Measurements from ENCODE around the gene KIAA1217.

Gene KIAA1217

DNA sequence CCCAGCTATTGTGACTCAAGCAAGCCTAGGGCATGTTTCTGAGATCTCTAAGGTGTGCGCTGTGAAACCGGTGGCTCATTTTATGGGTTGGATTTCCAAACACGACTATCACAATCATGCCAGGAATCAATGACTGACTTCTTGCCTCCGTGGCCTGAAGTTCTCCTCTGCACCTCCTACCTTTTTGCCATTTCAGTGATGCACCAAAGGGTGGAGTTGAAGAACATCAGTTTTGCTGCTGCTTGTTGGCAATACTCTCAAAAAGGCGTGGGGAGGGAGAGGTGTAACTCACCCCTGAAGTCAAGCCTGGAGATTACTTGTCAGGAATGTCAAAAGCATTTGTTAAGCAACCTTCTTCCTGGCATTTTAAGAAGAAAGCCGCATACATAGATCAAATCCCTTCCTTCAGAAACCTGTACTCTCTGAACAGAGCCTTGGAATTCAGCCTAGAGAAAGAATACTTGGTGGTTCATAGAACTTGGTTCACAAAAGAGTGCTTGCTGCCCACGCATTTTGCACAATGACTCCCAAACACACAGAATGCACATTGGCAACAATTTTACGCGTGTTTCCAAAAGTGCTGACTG lies 41.0 kb downstream of the KIAA1217 start:
- no peak for DNase-seq

DNA sequence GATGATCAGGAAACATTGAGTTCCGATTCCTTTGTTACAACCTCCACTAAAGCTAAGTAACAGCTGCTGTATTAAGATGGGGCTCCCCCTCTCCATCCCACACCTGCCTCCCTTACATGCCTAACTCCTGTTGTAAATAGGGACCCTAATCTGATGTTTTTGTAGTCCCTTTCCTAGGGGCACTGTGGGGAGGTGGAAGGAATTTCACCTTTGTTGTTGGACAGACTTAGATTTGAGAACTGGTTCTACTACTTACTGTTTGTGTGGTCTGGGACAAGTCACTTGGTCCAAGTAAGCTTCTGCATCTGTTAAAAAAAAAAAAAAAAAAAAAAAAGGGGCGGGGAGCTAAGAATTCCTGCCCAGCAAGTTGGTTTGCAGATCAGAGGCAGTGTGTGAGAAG lies 42.6 kb downstream of the KIAA1217 start:
- DNase-seq = no peak

DNA sequence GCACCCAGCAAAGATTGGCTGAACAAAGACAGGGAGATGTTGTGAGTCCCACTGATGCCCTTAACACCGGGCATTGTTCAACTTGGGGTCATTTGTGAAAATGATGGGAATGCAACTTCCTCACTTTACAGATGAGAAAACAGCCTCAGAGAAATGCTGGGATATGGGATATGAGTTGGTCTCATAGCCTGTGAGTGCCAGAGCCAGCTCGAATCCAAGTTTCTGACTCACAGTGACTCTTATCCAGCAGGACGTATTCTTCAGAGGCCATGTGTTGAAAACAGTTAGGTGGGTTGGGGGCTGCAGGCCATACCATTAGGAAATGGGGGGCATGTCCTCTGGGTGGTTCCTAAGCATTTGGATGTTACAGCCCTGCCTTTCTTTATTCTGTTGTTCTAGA lies 45.2 kb downstream of the KIAA1217 start:
- no peak for DNase-seq

DNA sequence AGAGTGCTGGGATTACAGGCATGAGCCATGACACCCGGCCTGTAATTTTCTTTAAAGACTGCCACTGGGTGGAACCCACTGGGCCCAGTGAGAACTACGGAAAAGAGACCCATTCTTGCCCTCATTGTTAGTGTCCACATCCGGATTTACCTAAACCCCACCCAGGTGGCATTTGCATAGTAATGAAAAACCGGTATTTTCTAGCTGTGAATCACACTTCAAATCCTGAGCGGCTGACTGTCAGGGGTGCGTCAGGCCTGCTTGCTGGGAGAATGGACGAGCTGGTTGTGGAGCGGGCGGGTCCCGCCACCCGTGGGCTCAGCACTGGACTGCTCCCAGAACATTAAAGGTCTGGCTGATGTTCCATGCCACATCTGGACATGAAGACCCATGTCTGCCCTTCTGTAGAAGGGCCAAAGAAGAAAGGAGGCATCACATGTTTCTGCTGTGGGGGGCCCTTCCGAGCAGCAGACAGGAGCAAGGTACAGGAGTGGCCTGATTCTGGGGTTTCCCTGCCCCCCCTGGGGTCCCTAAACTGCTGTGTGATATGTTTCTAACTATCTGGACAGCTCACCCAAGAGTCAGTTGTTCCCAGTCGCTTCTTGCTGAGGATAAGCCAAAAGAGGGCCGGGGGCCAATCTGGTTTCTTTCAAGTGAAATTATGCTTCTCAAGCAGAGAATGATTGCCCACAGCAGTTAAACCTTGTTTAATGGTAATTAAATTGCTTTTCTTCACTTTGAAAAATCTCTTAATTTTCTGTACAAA lies 46.4 kb downstream of the KIAA1217 start:
- DNase-seq = no peak

DNA sequence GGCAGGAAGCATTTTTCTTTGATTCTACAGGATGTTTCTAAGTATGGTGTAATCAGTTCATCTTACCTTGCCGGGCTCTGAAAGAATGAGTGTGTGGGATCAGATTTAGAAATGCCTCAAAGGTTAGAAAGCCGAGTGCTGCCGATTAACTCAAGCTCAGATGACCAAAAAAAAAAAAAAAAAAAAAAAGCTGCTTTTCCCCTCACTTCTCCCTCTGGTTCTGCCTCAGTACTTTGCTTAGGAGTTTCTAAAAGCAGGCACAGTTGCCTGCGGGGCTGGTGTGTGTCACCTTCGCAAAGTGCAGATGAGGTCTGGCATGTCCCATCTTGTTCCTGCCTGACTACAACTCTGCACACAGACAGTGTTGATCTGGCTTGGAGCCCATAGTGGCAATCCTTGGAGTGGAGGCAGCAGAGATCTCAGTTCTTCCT lies 47.0 kb downstream of the KIAA1217 start:
- no peak for DNase-seq

DNA sequence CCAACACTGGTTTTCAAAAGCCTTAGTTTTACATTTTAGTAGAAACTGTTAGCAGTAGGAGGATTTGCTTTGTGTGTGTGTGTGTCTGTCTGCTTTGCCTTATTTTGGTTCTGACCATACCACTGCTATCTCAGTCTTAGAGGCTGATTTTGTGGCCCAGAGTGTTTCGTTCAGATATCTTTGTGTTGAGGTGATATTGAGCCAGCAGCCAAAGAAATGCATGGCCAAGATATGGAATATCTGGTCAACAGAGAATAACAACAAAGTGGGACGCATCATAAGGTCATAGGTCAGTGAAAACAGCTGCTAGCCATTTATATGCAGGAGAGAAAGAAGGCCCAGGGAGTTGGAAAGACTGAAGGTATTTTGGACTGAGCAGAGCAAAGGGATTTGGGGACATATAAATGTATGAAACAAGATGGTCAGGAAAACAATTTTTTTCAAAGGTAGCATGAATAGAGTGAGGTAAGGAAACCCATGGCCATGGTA lies 47.7 kb downstream of the KIAA1217 start:
- DNase-seq = no peak

DNA sequence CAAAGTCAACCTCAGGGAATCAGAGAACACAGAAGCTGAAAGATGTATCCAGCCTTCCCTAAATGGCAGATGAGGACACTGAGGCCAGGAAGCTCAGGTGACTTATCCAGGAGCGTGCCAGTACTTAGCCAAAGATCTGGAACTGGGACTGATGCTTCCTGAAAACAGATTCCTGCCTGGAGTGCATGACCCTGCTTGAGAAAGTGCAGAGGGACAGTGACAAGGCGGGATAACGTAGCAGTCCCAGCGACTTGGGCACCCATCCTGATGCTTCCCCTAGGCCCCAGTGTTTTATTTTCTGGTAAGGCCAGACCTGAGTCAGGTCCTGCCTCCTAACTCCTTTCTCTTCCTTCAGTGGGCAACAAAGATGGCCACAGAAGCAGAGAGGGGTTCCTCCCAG lies 48.6 kb downstream of the KIAA1217 start:
- DNase-seq = no peak

DNA sequence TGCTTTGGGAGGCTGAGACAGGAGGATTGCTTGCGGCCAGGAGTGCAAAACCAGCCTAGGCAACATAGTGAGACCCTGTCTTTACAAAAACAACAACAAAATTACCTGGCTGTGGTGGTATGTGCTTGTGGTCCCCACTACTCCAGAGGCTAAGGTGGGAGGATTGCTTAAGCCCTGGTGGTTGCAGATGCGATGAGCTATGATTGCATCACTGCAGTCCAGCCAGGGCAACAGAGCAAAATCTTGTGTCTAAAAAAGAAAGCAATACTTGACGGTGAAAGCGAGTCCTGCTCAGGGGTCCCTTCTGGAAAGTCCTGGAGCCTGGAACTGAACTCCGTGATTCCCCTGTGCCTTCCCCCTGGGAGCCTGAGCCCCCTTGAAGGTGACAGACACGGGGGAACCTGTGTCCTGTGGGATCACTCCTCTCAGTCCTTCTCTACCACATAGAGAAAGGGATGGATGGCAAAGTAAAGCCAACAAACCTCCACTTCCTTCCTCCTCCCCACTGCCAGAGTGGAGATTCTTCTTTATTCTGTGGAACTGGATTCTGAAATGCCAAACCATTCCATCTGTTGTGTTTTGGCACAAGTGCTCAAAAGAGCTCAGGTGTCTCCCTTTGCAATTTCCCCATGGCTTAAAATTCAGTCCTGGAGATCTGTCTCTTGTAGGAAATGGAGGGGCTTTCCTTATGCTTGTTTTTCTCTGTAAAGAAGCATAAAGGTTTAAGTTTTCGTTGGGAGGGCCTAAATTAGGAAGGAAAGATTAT lies 50.6 kb downstream of the KIAA1217 start:
- no peak for DNase-seq

DNA sequence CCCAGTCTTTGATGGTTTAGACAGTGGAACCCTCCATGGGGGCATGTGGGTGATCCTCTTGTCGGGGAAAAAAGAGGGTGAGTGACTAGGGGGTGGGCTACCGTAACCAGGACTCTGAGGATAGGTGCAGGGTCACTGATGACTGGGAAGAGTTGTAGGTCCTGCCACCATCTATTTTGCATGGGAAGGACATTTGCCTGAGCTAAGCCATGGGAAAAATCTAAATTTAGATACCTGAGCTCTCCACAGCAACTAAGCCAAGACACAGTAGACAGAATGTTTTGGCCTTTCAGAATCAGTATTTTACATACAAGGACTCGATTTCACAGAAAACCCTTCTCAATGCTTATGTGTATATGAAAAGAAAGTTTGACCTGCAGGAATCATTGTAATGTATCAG lies 52.7 kb downstream of the KIAA1217 start:
- no peak for DNase-seq

DNA sequence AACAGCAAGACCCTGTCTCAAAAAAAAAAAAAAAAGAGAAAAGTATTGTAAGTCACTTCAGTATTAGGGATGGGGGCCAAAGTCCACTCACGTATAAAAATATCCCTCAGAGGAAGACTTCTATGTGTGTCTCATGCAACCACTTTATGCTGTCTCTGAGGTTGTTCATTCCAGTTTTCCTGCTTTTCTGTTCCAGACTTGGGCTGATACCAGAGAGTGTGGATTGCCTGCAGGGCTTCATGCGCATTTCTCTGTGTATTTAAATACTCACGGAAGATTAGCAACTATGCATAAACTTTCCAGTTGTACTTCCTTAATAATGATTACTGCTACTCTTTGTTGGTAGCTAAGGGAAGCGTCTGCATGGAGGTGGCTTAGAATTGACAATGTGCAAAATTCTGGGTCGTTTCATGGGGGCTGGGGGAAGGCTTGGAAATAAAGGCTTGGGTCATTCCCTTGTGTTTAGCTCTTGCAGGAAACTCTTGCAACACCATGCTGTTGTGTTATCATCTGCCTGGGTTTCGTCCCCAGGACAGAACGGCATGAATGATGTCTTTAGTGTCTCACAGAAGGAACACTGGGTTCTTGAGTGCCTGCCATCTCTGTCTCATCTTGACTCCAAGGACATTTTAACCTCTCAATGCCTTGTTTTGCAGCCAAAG lies 54.1 kb downstream of the KIAA1217 start:
- DNase-seq = no peak

DNA sequence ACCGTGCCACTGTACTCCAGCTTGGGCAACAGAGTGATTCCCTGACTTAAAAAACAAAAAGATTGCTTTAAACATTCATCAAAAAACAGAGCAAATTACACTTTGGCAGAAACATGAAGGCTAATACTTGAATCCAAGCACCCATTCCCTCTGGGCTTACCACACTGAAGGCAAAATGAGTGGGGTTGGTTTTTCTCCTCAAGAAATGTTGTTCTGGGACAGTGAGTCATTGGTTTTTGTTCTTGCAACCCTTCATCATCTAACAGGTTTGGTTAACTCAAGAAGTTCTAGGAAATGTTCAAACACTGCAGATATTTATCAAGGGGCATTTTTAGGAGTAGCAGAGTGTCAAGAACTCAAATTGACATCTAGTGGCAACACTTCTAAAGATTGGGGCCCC lies 60.5 kb downstream of the KIAA1217 start:
- DNase-seq = no peak

DNA sequence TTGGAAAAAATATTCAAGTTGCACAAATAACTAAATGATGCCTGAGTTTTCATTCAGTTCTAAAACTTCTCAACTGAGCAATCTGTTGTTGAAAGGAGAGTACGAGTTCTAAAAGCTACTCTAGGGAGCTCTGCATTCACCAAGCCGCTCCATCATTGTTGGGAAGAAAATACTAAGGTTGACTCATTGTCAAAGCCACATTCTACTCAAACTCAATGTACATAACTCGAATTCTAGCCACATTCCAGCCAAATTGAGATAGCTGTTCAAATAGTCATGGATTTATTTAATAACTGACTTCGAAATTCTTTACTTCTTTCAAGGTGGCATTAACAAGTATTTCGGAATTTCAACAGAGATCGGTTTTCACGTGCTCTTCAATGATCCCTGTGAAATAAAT lies 63.4 kb downstream of the KIAA1217 start:
- no peak for DNase-seq

DNA sequence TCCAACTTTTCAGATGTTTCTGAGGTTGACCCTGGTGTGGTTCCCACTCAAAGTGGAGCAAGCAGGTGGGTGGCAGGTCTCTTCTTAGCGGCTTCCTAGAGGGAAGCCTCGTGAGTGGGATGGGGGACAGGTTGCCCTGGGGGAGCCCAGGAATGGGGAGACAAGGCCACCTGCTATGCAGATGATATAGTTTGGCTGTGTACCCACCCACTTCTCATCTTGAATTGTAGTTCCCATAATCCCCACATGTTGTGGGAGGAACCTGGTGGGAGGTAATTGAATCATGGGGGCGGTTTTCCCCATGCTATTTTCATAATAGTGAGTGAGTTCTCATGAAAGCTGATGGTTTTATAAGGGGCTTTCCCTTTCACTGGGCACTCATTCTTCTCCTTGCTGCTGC lies 68.3 kb downstream of the KIAA1217 start:
- DNase-seq = no peak

DNA sequence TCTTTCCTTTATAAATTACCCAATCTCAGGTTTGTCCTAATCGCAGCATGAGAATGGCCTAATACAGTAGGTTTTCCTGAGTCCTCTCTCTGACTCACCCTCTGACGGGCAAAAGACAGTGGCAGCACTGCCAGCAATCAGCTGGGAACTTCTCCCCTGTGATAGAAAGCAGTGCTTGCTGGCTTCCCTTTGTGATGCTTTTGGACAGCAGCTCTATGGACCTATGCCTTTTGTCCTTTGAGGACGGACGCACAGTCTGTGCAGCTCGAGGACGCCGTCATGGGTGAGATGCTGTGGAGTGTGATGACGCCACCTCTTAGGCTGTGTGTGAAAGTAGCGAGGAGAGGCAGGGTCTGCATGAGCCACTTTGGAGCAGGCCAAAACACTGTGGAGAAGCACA lies 68.8 kb downstream of the KIAA1217 start:
- no peak for DNase-seq

DNA sequence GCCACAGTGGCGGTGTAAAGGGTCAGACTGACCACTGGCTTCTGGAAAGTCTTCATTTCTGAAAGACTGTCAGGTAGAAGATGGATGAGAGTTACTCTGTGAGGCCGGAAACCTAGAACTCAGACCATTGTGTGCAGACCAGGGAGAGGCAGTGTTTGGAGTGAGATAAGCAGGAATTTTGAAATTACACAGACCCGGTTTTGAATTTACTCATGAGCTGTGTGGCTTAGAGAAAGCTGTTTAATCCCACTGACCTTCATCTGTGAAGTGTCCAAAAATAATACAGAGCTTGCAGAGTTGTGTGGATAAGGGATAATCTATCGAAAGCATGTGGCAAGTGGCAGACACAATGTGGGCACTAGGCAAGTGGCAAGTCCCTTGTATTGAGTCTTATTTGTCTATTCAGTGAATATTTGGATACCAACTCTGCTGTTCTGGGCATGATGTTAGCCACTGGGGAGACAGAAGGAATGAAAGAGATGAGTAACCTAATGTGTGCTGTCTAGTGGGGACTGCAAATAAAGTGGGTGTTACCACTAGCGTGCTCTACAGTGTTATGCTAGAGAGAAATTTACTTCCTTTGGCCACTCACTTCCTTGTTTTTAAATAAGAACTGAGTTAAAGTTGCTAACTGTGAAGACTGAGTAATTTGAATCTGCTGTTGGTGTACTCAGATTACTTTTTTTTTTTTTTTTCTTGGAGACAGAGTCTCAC lies 69.4 kb downstream of the KIAA1217 start:
- no peak for DNase-seq

DNA sequence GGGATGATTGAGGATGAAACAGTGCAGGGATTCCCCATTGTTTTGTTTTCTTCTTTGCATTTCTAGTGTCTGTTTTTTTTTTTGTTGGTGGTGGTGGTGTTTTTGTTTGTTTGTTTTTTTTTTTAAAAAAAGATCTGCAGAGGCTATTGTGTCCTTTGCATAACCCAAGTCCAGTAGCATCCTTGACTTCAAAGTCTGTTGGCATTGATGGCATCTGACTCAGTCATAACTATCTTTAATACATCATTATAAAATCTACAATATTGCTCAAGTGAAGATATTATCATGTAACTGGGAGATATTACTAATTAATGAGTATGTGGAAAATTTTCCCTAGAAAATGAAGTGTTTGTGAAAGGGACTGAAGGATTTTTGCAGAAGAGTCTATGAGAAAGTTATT lies 70.2 kb downstream of the KIAA1217 start:
- DNase-seq = no peak

DNA sequence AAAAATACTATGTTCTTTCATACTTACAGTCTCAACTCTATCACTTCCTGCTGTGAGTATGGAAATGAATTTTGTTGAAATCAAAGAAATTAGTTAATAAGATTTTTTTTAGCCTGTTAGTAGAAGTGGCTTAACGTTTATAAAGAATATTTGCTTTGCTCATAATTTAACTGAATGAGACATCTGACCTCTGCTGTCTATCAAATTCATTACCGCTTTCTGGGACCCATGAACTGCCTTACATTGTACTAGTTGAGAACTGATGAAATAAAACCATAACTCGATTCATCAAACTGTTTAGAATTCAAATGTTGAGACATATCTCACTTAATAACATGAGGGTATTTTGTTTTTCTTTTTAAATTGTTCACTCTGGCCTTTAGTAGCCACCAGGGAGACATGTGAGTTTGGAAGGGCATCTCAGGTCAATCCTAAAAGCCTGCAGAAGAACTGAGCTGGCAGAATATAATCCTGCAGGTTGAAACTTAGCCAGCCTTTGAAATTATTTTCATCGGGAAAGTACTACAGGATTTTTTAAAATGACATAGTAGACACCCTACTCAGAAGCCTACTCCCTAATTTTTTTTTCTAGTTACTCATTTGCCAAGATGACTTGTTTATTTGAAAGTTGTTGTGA lies 78.7 kb downstream of the KIAA1217 start:
- no peak for DNase-seq

DNA sequence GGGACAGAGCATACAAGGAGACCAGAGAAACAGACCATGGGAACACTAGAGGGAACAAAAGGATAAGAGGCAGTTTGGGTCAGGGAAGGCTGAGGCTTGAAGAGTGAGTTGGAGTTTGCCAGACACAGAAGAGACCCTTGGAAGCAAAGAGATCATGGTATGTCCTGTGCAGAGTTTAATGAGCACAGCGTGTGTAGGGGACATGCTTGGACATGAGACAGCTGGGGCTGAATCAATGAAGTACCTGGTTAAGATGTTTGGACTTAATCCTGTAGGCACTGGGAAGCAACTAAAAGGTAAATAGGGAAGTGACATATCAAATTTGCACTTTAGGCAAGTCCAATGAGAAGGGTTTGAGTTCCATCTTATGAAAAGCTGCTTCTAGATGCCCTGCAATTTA lies 79.6 kb downstream of the KIAA1217 start:
- DNase-seq = no peak

DNA sequence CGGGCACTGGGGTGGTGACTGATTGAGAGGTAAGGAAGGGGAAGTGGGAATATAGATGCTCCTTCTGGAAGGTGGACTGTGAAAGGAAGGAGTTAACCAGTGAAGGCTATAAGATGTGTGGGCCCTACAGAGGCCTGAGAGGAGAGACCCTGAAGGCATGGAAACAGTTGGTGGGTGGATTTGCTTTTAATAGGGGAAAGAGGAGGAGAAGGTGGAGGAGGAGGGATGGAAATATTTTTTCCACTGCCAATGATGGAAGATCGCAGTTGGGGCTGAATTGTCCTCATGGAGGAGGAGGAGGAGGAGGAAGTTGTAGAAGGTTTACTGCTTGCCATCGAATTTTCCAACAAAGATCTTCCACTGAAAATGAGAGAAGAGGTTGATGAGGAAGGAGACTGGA lies 80.3 kb downstream of the KIAA1217 start:
- no peak for DNase-seq

DNA sequence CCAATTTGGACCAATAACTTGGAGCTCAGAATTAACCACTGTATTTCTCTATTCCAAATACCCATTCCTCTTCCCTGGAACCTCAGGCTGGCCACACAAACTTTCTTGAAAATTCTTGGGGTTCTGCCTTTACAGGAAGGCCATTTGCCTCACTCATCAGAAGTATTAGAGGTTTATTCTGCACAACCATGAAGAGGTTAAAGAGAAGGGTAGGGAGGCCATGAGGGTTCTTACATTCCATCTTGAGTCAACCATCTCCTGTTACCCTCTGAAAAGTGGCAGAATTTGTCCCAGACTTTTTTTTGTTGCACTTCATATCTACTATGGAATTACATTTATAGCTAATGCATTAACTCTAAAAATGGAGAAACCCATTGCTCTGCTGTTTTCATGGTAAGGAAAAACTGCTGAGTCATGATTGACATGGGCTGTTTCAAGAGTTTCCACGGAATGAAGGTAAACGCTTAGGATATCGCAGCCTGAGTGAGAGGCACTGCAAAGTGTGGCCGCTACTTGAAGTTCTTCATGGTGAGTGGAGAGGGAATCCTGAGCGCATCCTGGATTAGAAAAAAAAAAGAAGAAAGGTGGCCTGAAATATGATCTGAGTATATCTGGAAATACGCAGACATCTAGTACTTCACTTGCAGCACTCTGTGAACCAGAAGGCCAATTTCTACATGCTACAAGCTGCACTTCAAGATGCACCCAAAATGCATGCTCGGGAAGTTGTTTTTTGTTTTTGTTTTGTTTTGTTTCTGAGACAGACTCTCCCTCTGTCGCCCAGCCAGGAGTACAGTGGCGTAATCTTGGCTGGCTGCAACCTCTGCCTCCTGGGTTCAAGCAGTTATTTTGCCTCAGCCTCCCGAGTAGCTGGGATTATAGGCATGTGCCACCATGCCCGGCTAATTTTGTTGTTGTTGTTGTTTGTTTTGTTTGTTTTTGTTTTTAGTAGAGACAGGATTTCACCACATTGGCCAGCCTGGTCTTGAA lies 83.7 kb downstream of the KIAA1217 start:
- DNase-seq = no peak

Measured in activated CD4-positive, alpha-beta T cell treated with anti-CD3 and anti-CD28 coated beads, Interleukin-2, amount 50 U/mL, for 1 hour (primary cell).